Gastroesophageal sphincter (tissue), 3 donors: Measurements from ENCODE around the gene RCVRN.

Experiments
- CTCF ChIP-seq, 4 experiments: fragments of 200-600 bp in 2 of 4; fragments of 450-650 bp in 2 of 4; sonication (generic) in 1 of 4; IDR thresholded peaks; one replicate each; pipeline ENCODE4 v1.5.1; 2017 to 2019; ENCODE audit warnings: antibody characterized with exemption in 4 of 4, mild to moderate bottlenecking in 2 of 4, moderate library complexity in 2 of 4
- POLR2A ChIP-seq, 2 donors: fragments of 450-650 bp; IDR thresholded peaks; one replicate each; pipeline ENCODE4 v1.6.1; 2017; ENCODE audit warnings: antibody characterized with exemption in 2 of 2, mild to moderate bottlenecking in 2 of 2, moderate library complexity in 1 of 2

- TF ChIP-seq POLR2A (IDR thresholded peaks at IDR 0.05) (no peak), CTCF (IDR thresholded peaks at IDR 0.05) (peak; percentile 26 to 66 (median 40))
Observed at GRCh38 chr17:9890124-9890523, 14.9 kb downstream of the RCVRN start.
